Measurements from ENCODE around the gene NLGN3. TPM values are rescaled to one million over a fixed set of nuclear protein-coding genes. Genes with fewer than 3 reads are reported as not detected.

Gene NLGN3
- 2.2 TPM for total RNA-seq

DNA sequence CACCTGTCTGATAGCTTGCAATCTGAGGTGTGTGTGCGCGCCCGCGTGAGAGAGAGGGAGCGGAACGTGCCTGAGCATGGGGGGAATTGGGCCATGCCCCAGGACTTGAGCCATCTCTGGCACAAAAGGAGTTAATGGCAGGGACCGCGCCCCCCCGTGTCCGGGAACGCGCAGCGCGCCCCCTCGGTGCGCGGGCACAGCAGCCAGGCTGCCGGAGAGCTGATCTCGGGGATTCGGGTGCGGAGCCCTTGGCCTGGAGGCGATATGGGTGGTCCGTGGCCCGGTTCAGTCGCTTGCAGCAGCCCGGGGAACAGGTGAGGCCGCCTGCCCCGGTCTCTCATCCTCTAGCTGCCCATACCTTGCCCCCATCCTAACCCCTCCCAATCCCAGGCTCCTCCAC lies at the start of gene NLGN3:
TSS of gene NLGN3 (plus strand) at position 191 of the 400 bp plus-strand sequence. CDS start 2,909 bp downstream, outside the sequence.

DNA sequence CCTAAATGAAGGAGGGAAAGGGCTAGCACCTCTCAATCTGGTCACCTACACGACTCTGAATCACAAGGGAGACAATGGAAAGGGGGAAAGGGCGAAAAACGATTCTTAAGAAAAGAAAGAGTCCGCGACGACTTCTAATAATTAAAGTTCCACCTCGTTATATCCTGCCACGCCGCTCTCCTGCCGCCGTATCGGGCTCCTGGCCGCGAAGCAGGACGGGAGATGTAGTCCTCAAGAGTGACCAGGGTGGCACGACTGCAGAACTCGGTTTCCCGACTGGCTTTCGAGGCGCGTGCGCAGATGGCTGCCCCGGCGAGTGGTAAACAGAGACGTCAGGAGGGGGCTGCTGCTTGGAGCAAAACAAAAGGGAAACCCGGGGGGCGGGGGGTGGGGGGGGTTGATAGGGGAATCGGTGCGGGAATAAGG lies 49.1 kb upstream of the NLGN3 start, which contains the start of gene FOXO4:
TSS of gene FOXO4 (plus strand) at position 297 of the 426 bp plus-strand sequence. CDS start 678 bp downstream, outside the sequence.

DNA sequence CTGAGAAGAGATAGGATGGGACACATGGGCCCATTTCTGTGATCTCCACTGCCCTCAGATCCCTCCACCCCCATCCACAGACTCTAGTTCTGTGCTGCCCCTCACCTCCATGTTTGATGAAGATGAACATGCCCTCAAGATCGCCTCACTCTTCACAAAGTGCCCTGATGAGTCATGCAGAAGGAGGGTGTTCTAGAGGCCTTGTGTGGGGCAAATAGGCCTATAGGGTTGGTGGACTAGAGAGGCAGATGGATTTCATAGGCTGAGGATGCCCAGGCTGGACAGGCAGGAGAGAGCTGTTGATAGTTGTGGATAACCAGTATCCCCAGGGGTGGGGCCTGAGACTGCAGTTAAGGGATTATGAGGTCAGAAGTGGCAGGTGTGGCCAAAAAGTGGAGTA lies 38.2 kb upstream of the NLGN3 start, which contains the start of gene CXorf65:
TSS of gene CXorf65 (minus strand) at position 314 of the 400 bp plus-strand sequence. CDS start at position 130, 184 bp downstream.

DNA sequence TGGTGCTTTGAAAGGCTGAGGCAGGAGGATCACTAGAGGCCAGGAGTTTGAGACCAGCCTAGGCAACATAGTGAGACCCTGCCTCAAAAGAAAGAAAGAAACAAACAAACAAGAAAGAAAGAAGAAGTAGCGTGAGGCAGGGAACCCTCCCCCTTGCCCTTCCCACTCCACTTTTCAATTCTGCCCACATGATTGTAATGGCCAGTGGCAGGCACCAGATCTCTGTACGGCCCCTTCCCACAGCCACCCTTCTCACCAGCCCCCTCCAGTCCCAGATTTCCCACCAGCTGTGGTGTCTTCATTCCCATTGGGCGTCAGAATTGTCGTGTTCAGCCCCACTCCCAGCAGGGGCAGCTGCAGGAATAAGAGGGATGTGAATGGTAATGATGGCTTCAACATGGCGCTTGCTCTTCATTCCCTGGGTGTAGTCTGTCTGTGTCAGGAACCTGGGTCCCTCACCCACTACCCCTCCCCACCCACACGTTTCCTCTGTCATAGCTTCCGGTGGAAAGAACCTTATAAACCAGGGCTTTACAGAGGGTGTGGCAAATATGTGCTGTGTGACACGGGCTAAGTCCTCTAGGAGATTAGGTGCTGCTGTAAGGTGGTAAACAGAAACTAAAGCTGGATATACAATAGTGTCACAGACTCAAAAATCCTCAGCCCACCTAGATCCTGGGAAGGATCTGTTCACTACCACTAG lies 33.3 kb upstream of the NLGN3 start, which contains the start of gene IL2RG:
TSS of gene IL2RG (minus strand) at position 437 of the 703 bp plus-strand sequence. CDS start at position 399, 38 bp downstream.

DNA sequence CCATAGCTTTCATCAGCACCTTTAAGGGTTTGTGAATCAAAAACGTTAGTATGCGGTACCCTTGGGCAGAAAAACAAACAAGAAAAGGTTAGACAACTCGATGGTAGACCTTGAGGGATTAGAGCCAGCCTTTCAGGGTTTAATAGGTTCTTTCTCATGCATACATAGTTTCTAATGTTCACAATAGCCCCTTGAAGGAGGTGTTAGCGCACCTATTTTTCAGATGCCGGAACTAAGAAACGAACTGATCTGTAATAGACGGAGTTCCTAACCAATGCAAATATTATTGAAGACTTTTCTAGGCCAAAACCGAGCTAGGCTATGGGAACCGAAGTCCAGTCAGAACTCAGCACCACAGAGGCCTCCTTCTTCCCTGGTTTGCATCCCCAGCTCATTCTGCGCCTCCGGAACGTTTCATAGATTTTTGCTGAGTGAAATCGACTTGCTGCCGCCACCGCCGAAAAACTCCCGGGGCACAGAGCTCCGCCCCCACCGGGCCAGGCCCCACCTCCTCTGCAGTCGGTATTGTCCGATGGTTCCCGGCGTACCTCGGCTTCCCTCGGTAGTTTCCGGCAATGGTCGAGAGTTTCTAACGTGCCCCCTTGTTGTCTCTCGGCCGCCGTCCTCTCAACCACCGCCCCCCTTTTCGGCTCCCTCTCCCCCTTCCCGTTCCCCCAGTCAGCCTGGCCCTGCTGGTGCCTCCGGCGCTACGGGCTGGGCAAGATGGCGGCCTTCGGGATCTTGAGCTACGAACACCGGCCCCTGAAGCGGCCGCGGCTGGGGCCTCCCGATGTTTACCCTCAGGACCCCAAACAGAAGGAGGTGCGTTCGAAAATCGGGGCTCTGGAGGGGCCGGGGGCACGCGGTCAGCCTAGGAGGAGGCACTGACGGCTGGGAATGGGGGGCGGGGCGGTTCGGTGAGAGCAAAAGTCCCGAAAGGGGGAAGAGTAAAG lies 26.3 kb upstream of the NLGN3 start, which contains the start of gene MED12:
TSS of gene MED12 (plus strand) at position 565 of the 953 bp plus-strand sequence. CDS start at position 724, 159 bp downstream.

Small RNAs within 50 kb of the gene (small RNA-seq; reads per million reads assigned to genes)
- gene CXorf65 (ENCODE audit: low replicate concordance): not detected

Other genes with a start within 250 kb of the NLGN3 start
- gene TEX11, start 236.1 kb upstream of the NLGN3 start, total RNA-seq: not detected
- gene SLC7A3, start 213.7 kb upstream of the NLGN3 start, total RNA-seq: 1.5 TPM
- 46.9 TPM for gene SNX12, start 76.5 kb upstream of the NLGN3 start, total RNA-seq
- 20.8 TPM for gene FOXO4, start 49.0 kb upstream of the NLGN3 start, total RNA-seq
- 0.23 TPM for gene CXorf65, start 38.1 kb upstream of the NLGN3 start, total RNA-seq
- gene IL2RG, start 33.3 kb upstream of the NLGN3 start, total RNA-seq: 3.2 TPM
- 57.5 TPM for gene MED12, start 26.2 kb upstream of the NLGN3 start, total RNA-seq
- 15.1 TPM for gene GJB1, start 78.4 kb downstream of the NLGN3 start, total RNA-seq
- 40.8 TPM for gene ZMYM3, start 109.3 kb downstream of the NLGN3 start, total RNA-seq
- gene NONO, start 138.8 kb downstream of the NLGN3 start, total RNA-seq: 409 TPM
- gene ITGB1BP2, start 156.9 kb downstream of the NLGN3 start, total RNA-seq: 16.9 TPM
- 45.5 TPM for gene TAF1, start 221.5 kb downstream of the NLGN3 start, total RNA-seq